ENCODE data around the gene ZGPAT. TPM values are rescaled to one million over a fixed set of nuclear protein-coding genes. Genes with fewer than 3 reads are reported as not detected.

Gene ZGPAT
- total and polyA plus RNA-seq, 2 of the 13 experiments (the other 11 are each of a cell fraction or from before 2014, with no cell fraction given), result 23.0 to 41.9 TPM

GRCh38 chr20:63731410-63731809 is 23.6 kb downstream of the ZGPAT start:
- Histone ChIP-seq H3K9ac (ENCODE audit: insufficient read depth, low read depth, low read length) (no peak overlapping the region), H3K27me3 (ENCODE audit: control insufficient read depth in 1 of 2, insufficient read depth in 2 of 2, low read length in 2 of 2) (no peaks in the 10 kb centered on the region), H4K20me1 (ENCODE audit: insufficient read depth, low read length) (no peaks in the 10 kb centered on the region), H3K36me3 (replicated peaks in 1 of 2; ENCODE audit: control insufficient read depth in 1 of 2, insufficient read depth in 2 of 2, low read length in 2 of 2) (peaks cover 26 to 47% of the 10 kb centered on the region in 2 experiments), H3K4me2 (ENCODE audit: low read depth, low read length) (no peak overlapping the region), H3K79me2 (ENCODE audit: insufficient read depth, low read length) (peaks cover 36% of the 10 kb centered on the region), H3K27ac (ENCODE audit: extremely low read length, insufficient read depth, low read length) (no peak overlapping the region), H3K4me3 (replicated peaks in 1 of 3; ENCODE audit: insufficient read depth in 1 of 3, low read depth in 2 of 3, low read length in 3 of 3) (no peak overlapping the region), H3K9me3 (ENCODE audit: low read length) (no peaks in the 10 kb centered on the region), H2AFZ (ENCODE audit: low read length) (no peak overlapping the region), H3K4me1 (ENCODE audit: insufficient read depth, low read length) (peaks cover 57% of the 10 kb centered on the region)
- DNase-seq (ENCODE audit: low spot score) (no peak), ATAC-seq (no peak), FAIRE-seq (peak; percentile 42)
- in situ Hi-C loops (cut with HindIII; ENCODE audit: extremely low pct_ligation_motif_present, low pct_unique_long_range_greater_than_20kb), result no loop called here
- BruUV-seq (replicated peaks), result no TSS peak
- ChIA-PET CTCF (ENCODE audit: low intra/inter-chr PET ratio, low total read pairs) (no interaction called here), POLR2A (no interaction called here)
- WGBS (ENCODE audit: low lambda C conversion rate), result 95% methylated on average over 5 of the region's 5 CpGs
- intact Hi-C loops (cut with micrococcal nuclease; ENCODE audit: unreplicated experiment), result no loop called here
- TF ChIP-seq MNT (IDR thresholded peaks at IDR 0.05) (peak; percentile 37; the same call in 1 of the 2 replicates), LCORL (IDR thresholded peaks at IDR 0.05) (0 out of 2 replicates have a peak, but pooled peaks have one; percentile 40), LCORL (CRISPR knock-in tag; IDR thresholded peaks at IDR 0.05) (no peak), FOXP1 (IDR thresholded peaks at IDR 0.05) (0 out of 2 replicates have a peak, but pooled peaks have one; percentile 53), FOXP1 (CRISPR knock-in tag; IDR thresholded peaks at IDR 0.05) (no peak), FOXA1 (IDR thresholded peaks at IDR 0.05) (peak; percentile 62), FOXA1 (CRISPR knock-in tag; IDR thresholded peaks at IDR 0.05) (no peak), NFKBIZ (CRISPR knock-in tag; IDR thresholded peaks at IDR 0.05) (no peak), ARNT (IDR thresholded peaks at IDR 0.05) (0 out of 2 replicates have a peak, but pooled peaks have one; percentile 84), ZNF563 (CRISPR knock-in tag; IDR thresholded peaks at IDR 0.05) (no peak), ZNF672 (CRISPR knock-in tag; IDR thresholded peaks at IDR 0.05) (peak; percentile 88; the same call in 1 of the 2 replicates), ZNF703 (CRISPR knock-in tag; IDR thresholded peaks at IDR 0.05; ENCODE audit: borderline replicate concordance) (no peak), REPIN1 (CRISPR knock-in tag; IDR thresholded peaks at IDR 0.05; ENCODE audit: borderline replicate concordance, low read depth) (0 out of 2 replicates have a peak, but pooled peaks have one; percentile 5), ZBTB14 (CRISPR knock-in tag; IDR thresholded peaks at IDR 0.05) (no peak), AHDC1 (CRISPR knock-in tag; IDR thresholded peaks at IDR 0.05; ENCODE audit: borderline replicate concordance) (no peak), RAD51 (IDR thresholded peaks at IDR 0.05; ENCODE audit: borderline replicate concordance) (peak; percentile 38; the same call in 1 of the 2 replicates), ATM (IDR thresholded peaks at IDR 0.05; ENCODE audit: borderline replicate concordance) (peak; percentile 48; the same call in 1 of the 2 replicates), ZNF678 (CRISPR knock-in tag; IDR thresholded peaks at IDR 0.05) (no peak), ZSCAN9 (CRISPR knock-in tag; IDR thresholded peaks at IDR 0.05; ENCODE audit: borderline replicate concordance) (no peak)
